Measurements from ENCODE around the gene LRRC27.
"Not testable (repeated sequence)": the region's sequence is repeated elsewhere in the genome, so short reads cannot be mapped to it uniquely, and the experiment has no call there.

Gene LRRC27

DNA sequence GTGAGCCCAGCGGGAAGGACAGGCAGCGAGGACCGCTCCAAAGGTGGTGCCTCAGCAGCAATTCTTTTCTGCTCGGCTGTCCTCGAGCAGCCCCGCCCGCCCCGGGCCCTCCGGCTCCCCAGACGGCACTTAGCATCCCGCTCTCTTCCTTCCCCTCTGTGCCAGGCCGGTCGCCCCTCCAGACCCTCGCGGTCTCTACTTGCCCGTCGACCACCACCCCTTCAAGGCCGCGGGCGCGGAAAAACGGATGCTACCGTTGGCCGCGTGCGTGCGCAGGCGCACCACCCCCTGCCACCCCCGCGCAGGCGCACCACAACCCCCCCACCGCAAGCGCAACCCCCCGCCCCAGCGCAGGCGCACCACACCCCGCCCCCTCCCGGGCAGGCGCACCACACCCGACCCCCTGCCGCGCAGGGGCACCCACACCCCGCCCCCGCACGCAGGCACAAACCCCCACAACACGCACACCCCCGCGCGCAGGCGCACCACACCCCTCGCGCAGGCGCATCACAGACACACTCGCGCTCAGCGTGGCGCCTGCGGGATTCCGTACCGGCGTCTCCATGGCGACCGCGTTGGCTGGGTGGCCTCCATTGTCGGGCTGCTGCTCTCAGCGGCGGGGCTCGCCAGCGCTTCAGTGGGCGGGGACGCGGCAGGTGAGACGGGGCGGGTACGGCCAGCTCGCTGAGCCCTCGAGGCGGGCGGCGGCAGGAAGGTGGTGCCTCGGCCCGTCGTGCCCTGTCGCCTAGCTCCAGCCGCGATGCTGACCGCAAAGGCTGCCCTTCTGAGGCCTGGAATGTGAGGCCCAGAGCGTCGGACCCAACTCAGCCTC, at the start of gene LRRC27:
Gene LRRC27 (plus strand): TSS at position 593 of the 832 bp plus-strand sequence. CDS start 1,332 bp downstream, outside the sequence.
- DNase-seq = peak; percentile 91

DNA sequence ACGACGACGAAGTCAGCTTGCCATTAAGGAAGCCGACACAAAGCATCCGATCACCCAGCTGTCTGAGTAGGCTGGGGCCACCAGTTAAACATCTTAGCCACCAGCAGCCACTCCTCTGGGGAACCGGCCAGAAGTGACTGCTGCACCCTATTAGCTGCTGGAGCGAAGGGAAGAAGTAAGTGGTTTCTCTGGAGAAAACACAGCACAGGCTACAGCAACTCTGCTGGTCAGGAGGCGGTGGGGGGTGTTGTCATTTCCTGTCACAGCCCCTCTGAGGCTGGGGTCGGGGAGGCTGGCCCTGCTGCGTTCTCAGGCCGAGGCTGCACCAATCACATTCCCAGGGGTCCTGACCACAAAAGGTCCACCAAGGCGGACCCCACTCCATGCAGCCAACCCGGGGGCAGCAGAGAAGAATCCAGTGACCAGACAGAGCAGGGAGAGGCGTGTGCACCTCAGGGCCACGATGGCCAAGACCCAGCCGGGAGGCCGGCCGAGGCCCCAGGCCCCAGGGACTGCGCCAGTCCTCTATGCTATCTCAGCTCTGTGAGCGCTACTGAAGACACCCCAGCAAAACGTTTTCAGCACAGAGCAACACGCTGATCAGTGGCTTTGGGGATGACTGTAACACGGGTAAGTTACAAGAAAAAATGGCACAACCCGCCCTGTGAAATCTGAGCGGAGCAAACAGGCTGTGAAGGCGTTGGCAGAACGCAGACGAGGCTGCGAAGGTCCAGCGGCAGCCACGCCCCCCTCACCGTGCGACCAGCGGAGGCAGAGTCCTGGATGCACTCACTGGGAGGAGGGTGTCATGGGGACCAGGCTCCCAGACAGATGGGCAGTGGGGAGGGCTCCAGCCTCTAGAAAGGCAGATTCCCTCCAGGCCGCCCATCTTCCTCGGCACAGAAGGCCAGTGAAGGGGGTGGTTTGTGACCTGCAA, 49.1 kb upstream of the LRRC27 start:
- DNase-seq = no peak

DNA sequence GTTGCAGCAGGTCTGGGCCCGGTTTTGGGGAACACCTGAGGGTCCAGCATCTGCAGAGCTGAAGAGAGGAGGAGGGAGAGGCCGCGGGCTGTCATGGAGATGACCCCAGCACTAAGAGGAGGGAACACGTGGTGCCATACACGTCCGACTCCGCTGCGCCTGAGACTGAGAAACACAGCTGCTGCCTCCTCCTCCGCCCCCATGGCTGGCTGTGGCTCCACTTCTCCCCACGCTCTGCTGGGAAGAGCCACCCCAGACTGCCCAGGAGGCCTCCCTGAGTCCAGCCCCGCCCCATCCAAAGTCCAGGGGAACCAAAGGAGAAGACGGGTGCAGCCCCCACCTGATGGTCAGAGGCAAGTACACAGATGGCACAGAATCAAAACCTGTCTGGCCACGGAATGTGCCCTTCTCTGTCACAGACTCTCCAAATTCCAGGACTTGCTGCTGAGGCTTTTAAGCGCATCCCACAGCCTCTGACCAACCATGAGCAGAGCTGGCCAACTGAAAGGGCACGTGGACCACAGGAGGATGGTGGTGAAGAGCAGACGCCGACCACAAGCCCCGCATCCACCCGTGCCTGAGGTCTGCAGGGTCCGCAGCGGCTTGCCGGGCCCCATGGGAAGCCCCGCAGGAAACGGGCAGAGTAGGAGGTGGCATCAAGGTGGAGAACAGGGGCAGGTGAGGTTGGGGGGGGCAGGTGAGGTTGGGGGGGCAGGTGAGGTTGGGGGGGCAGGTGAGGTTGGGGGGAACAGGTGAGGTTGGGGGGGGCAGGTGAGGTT, 48.2 kb upstream of the LRRC27 start:
- DNase-seq = no peak

DNA sequence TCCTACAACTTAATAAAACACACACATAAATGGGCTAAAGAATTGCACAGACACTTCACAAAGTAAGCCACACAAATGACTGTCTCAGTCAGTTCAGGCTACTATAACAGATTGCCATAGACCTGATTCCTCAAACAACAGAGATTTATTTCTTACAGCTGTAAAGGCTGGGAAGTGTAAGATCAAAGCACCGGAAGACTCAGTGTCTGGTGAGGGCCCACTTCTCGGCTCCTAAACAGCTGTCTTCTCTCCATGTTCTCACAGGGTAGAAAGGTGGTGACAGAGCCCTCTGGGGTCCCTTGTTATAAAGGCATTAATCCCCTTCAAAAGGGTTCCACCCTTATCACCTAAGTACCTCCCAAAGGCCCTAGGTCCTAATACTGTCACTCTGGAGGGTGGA, 42.6 kb upstream of the LRRC27 start:
- DNase-seq = no peak

DNA sequence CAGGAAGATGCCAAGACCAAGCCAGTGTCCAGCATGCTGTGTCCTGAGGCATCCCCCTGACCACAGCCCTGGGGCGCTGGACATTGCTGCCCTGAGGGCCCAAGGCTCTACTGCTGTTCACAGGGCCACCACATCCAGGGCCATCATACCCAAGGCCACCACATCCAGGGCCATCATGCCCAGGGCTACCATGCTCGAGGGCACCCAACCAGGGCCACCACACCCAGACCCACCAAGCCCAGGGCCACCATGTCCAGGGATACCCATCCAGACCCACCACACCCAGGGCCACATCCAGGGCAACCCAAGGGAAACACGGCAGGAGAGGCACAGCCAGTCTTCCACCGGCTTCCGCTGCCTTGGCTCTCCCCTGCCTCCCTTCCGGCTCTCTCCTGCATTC, 41.4 kb upstream of the LRRC27 start:
- no peak for DNase-seq

DNA sequence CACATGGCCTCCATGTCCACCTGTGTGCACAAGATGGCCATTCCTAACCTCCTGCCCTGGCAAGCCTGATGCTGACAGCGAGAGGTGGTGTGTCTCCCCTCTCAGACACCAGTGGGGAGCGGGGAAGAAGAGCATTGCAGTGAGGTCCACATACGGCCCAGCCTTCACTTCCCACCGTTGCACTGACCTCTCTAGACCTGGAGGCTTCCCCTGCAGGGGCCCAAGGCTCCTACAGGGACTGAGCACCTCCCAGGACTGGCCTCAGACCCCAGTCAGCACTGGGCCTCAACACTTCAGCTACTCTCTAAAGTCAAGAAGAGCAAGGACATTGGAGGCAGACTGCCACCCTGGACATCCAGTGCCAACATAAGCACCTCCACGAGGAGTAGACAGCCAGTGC, 40.2 kb upstream of the LRRC27 start:
- no peak for DNase-seq

DNA sequence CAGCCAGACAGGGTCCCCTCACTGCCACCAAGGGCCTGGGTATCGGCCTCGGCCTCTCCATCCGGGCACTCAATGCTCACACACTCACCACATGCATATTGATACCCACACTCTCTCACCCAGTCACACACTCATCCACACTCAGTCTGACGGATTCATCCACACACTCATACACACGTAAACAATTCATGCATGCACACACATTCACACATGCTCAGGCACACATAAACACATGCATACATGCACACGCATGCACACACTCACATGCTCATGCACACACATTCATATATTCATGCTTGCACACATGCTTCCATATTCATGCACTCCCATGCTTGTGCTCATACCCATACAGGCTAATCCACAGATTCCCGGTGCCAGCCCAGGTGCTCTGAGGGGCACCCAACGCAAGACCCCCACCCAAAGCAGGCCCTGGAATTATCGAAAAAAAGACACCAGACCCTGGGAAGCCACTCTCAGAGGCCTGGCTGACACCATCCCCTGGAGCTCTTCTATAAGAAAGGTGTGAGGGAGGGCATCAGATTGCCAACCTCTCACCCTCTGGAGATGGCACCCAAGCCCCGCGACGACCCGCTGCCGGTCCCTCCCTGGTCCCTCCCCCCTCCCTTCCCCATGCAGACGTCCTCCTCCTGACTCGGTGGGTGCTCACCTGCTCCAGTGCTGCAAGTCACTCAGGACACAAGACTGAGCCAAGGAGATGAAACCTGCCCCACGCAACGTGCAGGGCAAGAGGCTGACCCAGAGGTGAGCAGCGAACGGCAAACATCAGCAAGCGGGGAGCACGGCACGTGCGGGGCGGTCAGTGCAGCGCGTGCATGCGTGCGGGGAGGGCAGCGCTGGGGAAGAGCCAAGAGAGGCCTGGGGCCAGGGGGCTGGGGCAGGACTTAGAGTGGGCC, 39.4 kb upstream of the LRRC27 start:
- no peak for DNase-seq

DNA sequence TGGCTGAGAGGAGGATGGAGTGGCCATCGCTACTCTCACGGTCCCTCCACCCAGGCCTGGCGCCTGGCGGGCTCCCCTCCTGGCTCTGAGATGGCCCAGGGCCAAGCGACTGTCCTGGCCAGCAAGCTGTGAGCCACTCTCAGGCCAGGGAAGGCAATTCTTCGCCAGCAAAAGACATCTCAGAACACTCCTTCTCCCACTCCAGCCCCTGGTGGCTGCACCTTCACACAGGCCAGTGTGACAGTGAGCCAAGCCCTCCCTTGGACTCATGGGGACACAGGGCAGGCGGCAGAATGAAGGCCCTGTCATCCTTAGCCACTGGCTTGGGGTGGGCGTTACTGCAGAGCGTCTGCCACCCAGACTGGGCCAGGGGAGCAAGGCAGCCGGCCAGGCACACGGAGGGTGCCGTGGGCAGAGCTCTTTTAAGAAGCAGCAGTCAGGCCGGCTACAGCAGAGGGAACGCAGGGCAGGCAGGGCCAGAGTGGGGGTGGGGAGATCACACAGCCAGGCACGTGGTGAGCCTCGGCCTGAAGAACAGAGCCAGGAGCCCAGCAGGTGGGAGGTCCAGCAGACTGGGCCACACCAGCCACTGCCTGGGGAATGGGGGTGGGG, 38.7 kb upstream of the LRRC27 start:
- DNase-seq = no peak

DNA sequence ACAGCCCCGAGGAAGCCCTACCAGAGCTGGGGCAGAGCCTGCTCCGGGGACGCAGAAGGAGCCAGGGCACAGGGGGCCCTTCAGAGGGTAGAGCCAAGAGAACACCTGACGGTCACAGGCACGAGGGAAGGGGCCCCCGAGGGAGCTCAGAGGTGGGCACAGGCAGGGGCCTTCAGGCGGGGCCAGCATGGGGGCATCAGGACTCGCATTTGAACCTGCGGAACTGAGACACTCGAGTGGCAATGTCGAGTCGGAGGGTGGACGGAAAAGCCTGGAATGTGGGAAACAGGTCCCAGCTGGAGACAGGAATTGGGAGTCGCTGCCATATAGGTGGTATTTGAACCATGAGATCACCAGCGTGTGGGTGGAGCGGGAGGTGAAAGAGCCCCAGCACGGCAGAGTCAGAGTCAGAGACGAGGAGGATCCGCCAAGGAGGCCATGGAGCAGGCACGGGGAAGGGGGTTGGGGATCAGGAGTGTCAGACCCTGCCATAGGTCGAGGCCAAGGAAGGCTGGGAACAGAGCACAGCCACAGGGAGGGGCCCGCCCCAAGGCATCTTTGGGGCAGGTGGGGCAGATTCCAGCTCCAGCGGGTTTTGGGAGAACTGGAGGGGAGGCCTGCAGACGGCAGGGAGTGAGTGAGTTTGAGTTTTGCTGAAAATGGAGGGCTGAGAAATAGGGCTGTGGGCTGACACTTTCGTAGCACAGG, 38.0 kb upstream of the LRRC27 start:
- DNase-seq = no peak

DNA sequence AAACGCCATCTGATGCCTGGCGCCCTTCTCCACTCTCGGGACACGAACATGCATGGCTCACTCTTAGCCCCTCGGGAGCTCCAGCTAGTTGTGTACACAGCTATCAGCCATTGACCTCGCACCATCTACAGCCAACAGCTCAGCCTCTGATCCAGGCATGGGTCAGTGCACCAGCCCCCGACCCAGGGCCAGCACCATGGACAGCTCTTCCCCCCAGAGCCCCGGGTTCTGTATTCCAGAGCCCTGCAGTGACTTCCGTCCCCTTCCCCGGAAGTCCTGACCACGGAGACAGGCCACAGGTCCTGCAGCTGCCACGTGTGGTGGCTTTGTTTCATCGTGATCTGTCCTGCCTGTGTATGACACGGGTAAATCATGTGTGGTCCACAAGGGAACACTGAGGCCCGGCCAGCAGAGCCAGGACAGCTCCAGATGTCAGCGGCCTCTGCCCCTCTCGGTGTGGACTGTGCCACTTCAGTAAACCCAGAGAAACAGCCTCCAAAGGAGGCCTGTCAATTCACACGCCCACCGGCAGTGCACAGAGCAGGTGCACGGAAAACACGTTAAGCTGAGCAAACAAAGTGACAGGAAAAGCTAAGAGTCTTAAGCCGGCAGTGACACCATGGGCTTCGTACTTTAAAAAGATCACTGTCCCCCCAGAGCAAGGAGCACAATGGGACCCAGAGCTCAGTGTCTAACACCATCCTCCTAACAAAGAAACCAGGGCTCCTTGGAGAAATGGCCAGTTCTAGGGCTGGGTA, 37.3 kb upstream of the LRRC27 start:
- no peak for DNase-seq

DNA sequence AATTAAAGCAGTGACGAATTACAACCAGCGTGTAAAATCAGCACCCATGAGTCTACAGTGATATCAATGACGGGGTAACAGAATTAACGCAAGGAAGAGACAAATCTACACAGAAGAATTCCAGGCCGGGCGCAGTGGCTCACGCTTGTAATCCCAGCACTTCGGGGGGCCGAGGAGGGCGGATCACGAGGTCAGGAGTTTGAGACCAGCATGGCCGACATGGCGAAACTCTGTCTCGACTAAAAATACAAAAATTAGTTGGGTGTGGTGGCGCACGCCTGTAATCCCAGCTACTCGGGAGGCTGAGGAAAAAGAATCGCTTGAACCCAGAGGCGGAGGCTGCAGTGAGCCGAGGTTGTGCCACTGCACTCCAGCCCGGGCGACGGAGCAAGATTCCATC, 36.5 kb upstream of the LRRC27 start:
- not testable (repeated sequence) for DNase-seq

DNA sequence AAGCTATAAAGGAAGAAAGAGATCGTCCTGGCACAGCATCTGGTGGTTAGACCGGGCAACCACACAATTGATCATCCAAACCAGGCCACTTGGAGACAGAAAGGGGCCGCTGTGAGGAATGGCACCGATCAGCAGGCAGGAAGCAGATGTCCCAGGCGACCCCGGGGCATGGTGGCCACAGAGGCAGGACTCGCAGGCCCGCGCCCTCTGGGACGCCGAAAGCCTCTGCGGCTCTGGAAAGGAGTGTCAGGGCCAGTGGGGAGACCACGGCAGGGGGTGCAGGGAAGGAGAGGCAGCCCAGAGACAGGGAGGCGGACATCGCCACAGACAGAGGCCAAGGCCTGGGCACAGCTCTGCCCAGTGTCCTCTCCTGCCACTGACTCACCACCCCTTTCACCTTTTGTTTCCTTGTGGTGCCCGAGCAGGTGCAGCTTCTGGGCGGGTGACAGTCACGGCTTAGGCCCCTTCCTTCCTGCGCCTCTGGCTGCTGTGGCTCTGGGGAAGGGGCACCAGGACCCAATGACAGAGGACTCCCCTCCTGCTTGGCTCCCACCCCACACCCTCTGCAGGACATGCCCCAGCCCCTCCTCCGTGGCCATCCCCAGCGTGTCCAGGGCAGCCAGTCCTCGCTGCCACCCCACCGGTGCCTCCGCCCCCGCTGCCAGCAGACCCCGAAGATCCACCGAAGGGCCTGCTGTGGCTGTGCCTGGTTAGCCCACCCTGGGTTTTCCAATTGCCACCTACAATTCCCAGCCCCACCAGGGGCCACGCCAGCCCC, 35.1 kb upstream of the LRRC27 start:
- no peak for DNase-seq

DNA sequence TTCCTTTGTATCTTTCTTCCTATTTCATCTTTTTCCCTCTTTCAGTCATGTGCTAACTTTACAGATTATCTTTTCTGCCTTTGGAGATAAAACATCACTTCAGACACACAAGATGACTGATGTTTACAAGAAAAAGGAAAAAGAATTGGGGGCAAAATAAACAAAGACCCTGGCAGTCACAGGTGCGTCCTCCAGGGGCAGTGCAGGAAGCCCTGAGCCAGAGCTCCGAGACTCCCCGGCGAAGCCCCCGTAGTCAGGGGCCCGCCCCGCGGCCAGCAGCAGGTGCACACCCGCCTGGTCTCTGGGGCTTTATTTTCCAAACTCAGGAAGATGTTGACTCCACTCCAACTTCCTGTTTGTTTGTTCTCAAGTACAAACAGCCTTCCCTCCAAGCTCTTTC, 34.5 kb upstream of the LRRC27 start:
- DNase-seq = peak; percentile 2

DNA sequence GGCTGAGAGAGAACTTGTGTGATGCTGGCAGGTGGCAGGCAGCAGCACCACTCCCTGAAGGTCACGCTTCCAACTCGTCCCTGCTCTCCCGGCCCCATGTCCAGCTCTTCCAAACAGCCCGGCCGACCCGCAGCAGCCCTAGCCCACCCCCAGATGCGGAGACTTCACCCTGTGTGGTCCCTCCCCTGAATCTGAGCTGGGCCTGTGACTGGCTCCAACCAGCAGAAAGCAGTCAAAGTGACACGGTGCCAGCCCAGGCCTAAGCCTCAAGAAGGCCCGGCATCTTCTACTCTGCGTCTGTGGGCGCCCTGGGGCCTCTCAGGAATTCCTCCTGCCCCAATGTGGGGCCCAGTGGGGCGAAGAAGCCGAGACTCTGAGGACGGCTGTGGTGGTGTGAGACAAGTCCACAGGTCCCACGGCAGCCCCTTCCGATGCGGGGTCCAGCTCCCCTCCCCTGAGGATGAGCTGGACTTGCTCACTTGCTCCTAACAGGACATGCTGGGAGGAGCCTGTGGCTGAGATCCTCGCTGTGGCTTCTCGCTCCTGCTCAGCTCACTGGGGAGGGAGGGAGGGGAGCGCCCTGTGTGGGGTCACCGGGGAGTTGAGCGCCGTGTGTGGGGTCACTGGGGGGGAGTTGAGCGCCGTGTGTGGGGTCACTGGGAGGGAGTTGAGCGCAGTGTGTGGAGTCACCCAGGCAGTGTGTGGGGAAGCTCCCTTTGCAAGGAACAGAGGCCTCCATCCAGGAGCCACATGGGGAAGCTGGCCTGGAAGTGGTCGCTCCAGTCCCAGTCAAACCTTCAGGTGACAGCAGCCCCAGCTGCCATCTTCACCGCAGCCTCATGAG, 33.7 kb upstream of the LRRC27 start:
- DNase-seq = no peak

DNA sequence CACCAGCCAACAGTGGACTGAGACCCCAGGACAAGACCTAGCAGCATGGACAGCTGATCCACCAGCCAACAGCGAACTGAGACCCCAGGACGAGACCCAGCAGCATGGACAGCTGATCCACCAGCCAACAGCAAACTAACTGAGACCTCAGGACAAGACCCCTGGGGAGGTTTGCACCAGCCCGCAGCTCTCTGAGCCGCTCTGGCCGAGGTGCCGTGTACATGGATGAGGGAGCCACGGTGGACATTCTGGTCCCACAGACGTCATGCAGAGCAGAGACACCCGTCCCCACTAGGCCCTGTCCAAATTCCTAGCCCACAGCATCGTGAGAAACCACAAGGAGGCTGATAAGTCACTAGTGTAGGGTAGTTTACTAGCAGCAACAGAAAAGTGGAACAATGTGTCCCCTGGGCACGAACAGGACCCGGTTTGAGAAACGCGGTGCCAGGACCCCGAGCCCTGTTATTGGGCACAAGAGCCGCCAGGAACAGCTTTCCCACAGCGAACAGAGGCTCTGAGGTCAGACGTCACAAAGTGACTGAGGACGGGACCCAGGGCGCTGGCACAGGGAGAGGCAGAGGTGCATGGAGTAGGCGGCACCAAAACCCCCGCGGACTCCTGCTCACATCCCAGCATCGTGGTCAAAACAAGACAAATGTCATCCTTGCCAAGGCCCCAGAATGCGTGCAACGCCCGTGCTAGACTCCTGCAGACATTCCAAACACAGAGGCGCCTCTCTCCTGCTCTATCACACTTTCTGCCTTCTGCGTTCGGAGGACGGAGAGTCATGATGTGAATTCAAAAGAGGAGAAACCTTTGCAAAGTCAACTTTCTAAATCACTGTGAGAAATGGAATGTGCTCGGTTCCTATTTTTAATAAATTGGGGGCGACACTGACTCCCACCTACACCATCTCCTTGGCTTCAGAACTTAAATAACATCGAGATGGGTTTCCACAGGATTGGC, 32.3 kb upstream of the LRRC27 start:
- no peak for DNase-seq

DNA sequence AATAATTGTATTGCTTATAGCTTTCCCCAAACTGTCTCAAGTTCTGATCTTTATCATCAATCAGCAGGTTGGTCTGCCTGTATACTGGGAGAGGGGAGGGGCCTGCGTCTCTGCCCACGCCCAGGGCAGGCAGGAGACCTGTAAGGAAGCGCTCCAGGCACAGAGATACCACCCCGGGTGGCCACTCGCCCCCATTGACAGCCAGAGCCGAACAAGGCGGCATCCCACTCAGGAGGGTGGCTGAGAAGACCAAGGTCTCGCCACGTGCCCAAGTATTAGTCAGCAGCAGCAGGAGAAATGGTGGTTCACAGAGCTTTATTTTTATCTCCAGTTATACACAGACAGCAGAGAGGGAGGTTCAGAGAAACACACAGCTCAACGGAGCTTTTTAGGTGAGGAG, 31.4 kb upstream of the LRRC27 start:
- DNase-seq = no peak
